Loucy (cell line): ENCODE results near the gene MAN2A1.

ENCODE experiments used
- H2AFZ ChIP-seq: fragments of 200-600 bp; sonication (generic); 2 replicates; pipeline ENCODE4 v1.6.0; 2016; ENCODE audit warnings: antibody characterized with exemption, mild to moderate bottlenecking, low read length, moderate library complexity
- H3F3A ChIP-seq: fragments of 200-600 bp; 2 replicates; pipeline ENCODE4 v1.6.0; 2016; ENCODE audit warnings: antibody characterized with exemption, low read depth, mild to moderate bottlenecking
- H3K27me3 ChIP-seq: fragments of 200-600 bp; sonication (generic); 2 replicates; pipeline ENCODE4 v1.6.1; 2014; ENCODE audit warnings: low read length, mild to moderate bottlenecking; ENCODE audit not compliant: insufficient read depth, poor library complexity, severe bottlenecking
- H3K36me3 ChIP-seq: fragments of 200-600 bp; sonication (generic); 2 replicates; pipeline ENCODE4 v1.6.1; 2016; ENCODE audit warnings: low read length; ENCODE audit not compliant: insufficient read depth
- H3K4me1 ChIP-seq: fragments of 200-600 bp; sonication (generic); 2 replicates; pipeline ENCODE4 v1.5.1; 2014; ENCODE audit warnings: low read length, mild to moderate bottlenecking; ENCODE audit not compliant: insufficient read depth, poor library complexity, severe bottlenecking
- H3K4me2 ChIP-seq: fragments of 200-600 bp; sonication (generic); 2 replicates; pipeline ENCODE4 v1.6.0; 2014; ENCODE audit warnings: antibody characterized with exemption, low read length, low read depth, mild to moderate bottlenecking; ENCODE audit not compliant: poor library complexity, severe bottlenecking
- H3K4me3 ChIP-seq: fragments of 200-600 bp; sonication (generic); 2 replicates; pipeline ENCODE4 v1.5.1; 2014; ENCODE audit warnings: low read length, mild to moderate bottlenecking, mixed read lengths; ENCODE audit not compliant: poor library complexity, severe bottlenecking
- H3K79me2 ChIP-seq: fragments of 200-600 bp; sonication (generic); 2 replicates; pipeline ENCODE4 v1.6.1; 2014; ENCODE audit warnings: low read length; ENCODE audit not compliant: insufficient read depth
- H3K9ac ChIP-seq: fragments of 200-600 bp; sonication (generic); 2 replicates; pipeline ENCODE4 v1.6.0; 2014; ENCODE audit warnings: mild to moderate bottlenecking, low read depth, low read length, moderate library complexity; ENCODE audit not compliant: poor library complexity, severe bottlenecking
- H3K9me2 ChIP-seq: fragments of 200-600 bp; sonication (generic); replicated peaks from 2 replicates; pipeline ENCODE4 v1.6.1; 2016; ENCODE audit warnings: low read depth, low read length, mixed read lengths
- H3K9me3 ChIP-seq: fragments of 200-600 bp; sonication (generic); 2 replicates; pipeline ENCODE4 v1.6.1; 2014; ENCODE audit warnings: mild to moderate bottlenecking, antibody characterized with exemption, low read length, low read depth; ENCODE audit not compliant: insufficient read depth
- H4K20me1 ChIP-seq: fragments of 200-600 bp; sonication (generic); 2 replicates; pipeline ENCODE4 v1.6.0; 2014; ENCODE audit warnings: antibody characterized with exemption, low read length, mild to moderate bottlenecking; ENCODE audit not compliant: insufficient read depth, poor library complexity, severe bottlenecking
- CTCF ChIP-seq: fragments of 200-600 bp; sonication (generic); conservative IDR thresholded peaks from 2 replicates; pipeline ENCODE4 v1.5.1; 2014; ENCODE audit warnings: mild to moderate bottlenecking, antibody characterized with exemption, low read length
- EZH2phosphoT487 ChIP-seq: fragments of 200-600 bp; IDR thresholded peaks from 2 replicates; pipeline ENCODE4 v1.6.1; 2018; ENCODE audit warnings: antibody characterized with exemption, mild to moderate bottlenecking, moderate library complexity, borderline replicate concordance

The MAN2A1 gene

GRCh38 chr5:109723606-109724005 is 33.9 kb downstream of the MAN2A1 start:
- Histone ChIP-seq H2AFZ (no peak overlapping the region), H3K9me2 (no peaks in the 10 kb centered on the region), H3K27me3 (no peaks in the 10 kb centered on the region), H3K9me3 (no peaks in the 10 kb centered on the region), H3K36me3 (peaks cover 7% of the 10 kb centered on the region), H3F3A (no peaks in the 10 kb centered on the region), H3K4me1 (no peaks in the 10 kb centered on the region), H3K79me2 (peaks cover 4% of the 10 kb centered on the region; the same call in 1 of the 2 replicates), H3K4me3 (no peak overlapping the region), H4K20me1 (no peaks in the 10 kb centered on the region), H3K9ac (no peak overlapping the region), H3K4me2 (no peak overlapping the region)
- TF ChIP-seq CTCF: no peak
- TF ChIP-seq EZH2phosphoT487: no peak

- no peaks in the 10 kb centered on the region for H3F3A ChIP-seq
- H3K4me2 ChIP-seq: no peak overlapping the region
- H3K4me1 ChIP-seq: no peaks in the 10 kb centered on the region
- no peak overlapping the region for H3K4me3 ChIP-seq
- no peak overlapping the region for H3K9ac ChIP-seq
- no peaks in the 10 kb centered on the region for H4K20me1 ChIP-seq
- no peaks in the 10 kb centered on the region for H3K9me3 ChIP-seq
- no peak overlapping the region for H2AFZ ChIP-seq
- no peaks in the 10 kb centered on the region; the same call in 1 of the 2 replicates for H3K36me3 ChIP-seq
- no peak for TF ChIP-seq CTCF
- TF ChIP-seq EZH2phosphoT487: no peak
- H3K79me2 ChIP-seq: peaks cover 4% of the 10 kb centered on the region; the same call in 1 of the 2 replicates
- H3K9me2 ChIP-seq: no peaks in the 10 kb centered on the region
- H3K27me3 ChIP-seq: no peaks in the 10 kb centered on the region
These were observed 35.4 kb downstream of the MAN2A1 start for GRCh38 chr5:109725135-109725534.

- Histone ChIP-seq H3K4me2 (peak overlapping the region; percentile 53), H3K36me3 (no peaks in the 10 kb centered on the region), H2AFZ (no peak overlapping the region), H3K9me2 (no peaks in the 10 kb centered on the region), H3K9me3 (no peaks in the 10 kb centered on the region), H3K4me3 (no peak overlapping the region), H3K4me1 (peaks cover 13% of the 10 kb centered on the region), H3K79me2 (peaks cover 16% of the 10 kb centered on the region; the same call in 1 of the 2 replicates), H4K20me1 (peaks cover 5% of the 10 kb centered on the region), H3K27me3 (no peaks in the 10 kb centered on the region), H3K9ac (peak overlapping the region; percentile 48), H3F3A (no peaks in the 10 kb centered on the region)
- TF ChIP-seq EZH2phosphoT487: no peak
- no peak for TF ChIP-seq CTCF
These were observed 50.3 kb downstream of the MAN2A1 start for GRCh38 chr5:109739741-109740728.
